ENCODE measurements around the gene CPNE6. TPM values are rescaled to one million over a fixed set of nuclear protein-coding genes. Genes with fewer than 3 reads are reported as not detected.

The CPNE6 gene
- total and polyA plus RNA-seq, 2 of the 13 experiments (the other 11 are each of a cell fraction or from before 2014, with no cell fraction given) = not detected

GRCh38 chr14:24074625-24075484, 3.5 kb downstream of the CPNE6 start (continued):
- no peak for TF ChIP-seq ZNF333 (CRISPR knock-in tag; IDR thresholded peaks at IDR 0.05; ENCODE audit: borderline replicate concordance)
- no peak for TF ChIP-seq SIN3B (IDR thresholded peaks at IDR 0.05; ENCODE audit: low read length)
- no peak for TF ChIP-seq ZNF607 (CRISPR knock-in tag; IDR thresholded peaks at IDR 0.05; ENCODE audit: borderline replicate concordance)
- TF ChIP-seq, protein P1, sequence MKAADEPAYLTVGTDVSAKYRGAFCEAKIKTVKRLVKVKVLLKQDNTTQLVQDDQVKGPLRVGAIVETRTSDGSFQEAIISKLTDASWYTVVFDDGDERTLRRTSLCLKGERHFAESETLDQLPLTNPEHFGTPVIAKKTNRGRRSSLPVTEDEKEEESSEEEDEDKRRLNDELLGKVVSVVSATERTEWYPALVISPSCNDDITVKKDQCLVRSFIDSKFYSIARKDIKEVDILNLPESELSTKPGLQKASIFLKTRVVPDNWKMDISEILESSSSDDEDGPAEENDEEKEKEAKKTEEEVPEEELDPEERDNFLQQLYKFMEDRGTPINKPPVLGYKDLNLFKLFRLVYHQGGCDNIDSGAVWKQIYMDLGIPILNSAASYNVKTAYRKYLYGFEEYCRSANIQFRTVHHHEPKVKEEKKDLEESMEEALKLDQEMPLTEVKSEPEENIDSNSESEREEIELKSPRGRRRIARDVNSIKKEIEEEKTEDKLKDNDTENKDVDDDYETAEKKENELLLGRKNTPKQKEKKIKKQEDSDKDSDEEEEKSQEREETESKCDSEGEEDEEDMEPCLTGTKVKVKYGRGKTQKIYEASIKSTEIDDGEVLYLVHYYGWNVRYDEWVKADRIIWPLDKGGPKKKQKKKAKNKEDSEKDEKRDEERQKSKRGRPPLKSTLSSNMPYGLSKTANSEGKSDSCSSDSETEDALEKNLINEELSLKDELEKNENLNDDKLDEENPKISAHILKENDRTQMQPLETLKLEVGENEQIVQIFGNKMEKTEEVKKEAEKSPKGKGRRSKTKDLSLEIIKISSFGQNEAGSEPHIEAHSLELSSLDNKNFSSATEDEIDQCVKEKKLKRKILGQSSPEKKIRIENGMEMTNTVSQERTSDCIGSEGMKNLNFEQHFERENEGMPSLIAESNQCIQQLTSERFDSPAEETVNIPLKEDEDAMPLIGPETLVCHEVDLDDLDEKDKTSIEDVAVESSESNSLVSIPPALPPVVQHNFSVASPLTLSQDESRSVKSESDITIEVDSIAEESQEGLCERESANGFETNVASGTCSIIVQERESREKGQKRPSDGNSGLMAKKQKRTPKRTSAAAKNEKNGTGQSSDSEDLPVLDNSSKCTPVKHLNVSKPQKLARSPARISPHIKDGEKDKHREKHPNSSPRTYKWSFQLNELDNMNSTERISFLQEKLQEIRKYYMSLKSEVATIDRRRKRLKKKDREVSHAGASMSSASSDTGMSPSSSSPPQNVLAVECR (CRISPR knock-in tag; IDR thresholded peaks at IDR 0.05; ENCODE audit: borderline replicate concordance) = peak; percentile 36; the same call in 1 of the 2 replicates
- peak; percentile 78 for TF ChIP-seq NCOR1 (IDR thresholded peaks at IDR 0.05; ENCODE audit: borderline replicate concordance, low read length)
- TF ChIP-seq ISX (CRISPR knock-in tag; conservative IDR thresholded peaks at IDR 0.05) = no peak
- 0 out of 2 replicates have a peak, but pooled peaks have one; percentile 31 for TF ChIP-seq ZNF761 (CRISPR knock-in tag; conservative IDR thresholded peaks at IDR 0.05)
- TF ChIP-seq DNMT1 (CRISPR knock-in tag; IDR thresholded peaks at IDR 0.05) = no peak
- peak; percentile 20; the same call in 1 of the 2 replicates for TF ChIP-seq HOXA3 (CRISPR knock-in tag; IDR thresholded peaks at IDR 0.05)
- TF ChIP-seq, protein P2, sequence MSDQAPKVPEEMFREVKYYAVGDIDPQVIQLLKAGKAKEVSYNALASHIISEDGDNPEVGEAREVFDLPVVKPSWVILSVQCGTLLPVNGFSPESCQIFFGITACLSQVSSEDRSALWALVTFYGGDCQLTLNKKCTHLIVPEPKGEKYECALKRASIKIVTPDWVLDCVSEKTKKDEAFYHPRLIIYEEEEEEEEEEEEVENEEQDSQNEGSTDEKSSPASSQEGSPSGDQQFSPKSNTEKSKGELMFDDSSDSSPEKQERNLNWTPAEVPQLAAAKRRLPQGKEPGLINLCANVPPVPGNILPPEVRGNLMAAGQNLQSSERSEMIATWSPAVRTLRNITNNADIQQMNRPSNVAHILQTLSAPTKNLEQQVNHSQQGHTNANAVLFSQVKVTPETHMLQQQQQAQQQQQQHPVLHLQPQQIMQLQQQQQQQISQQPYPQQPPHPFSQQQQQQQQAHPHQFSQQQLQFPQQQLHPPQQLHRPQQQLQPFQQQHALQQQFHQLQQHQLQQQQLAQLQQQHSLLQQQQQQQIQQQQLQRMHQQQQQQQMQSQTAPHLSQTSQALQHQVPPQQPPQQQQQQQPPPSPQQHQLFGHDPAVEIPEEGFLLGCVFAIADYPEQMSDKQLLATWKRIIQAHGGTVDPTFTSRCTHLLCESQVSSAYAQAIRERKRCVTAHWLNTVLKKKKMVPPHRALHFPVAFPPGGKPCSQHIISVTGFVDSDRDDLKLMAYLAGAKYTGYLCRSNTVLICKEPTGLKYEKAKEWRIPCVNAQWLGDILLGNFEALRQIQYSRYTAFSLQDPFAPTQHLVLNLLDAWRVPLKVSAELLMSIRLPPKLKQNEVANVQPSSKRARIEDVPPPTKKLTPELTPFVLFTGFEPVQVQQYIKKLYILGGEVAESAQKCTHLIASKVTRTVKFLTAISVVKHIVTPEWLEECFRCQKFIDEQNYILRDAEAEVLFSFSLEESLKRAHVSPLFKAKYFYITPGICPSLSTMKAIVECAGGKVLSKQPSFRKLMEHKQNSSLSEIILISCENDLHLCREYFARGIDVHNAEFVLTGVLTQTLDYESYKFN (CRISPR knock-in tag; conservative IDR thresholded peaks at IDR 0.05) = peak; percentile 50
- TF ChIP-seq ZNF337 (CRISPR knock-in tag; IDR thresholded peaks at IDR 0.05; ENCODE audit: borderline replicate concordance, low read depth) = no peak
- peak; percentile 73; the same call in 1 of the 2 replicates for TF ChIP-seq SNAPC2 (CRISPR knock-in tag; IDR thresholded peaks at IDR 0.05)
- TF ChIP-seq ZNF619 (CRISPR knock-in tag; IDR thresholded peaks at IDR 0.05) = peak; percentile 15; the same call in 1 of the 2 replicates
- peak; percentile 62; the same call in 1 of the 2 replicates for TF ChIP-seq PITX1 (CRISPR knock-in tag; IDR thresholded peaks at IDR 0.05)
- peak; percentile 84 for TF ChIP-seq HNF4G (IDR thresholded peaks at IDR 0.05; ENCODE audit: borderline replicate concordance, low read depth, low read length)
- TF ChIP-seq HNF4G (CRISPR knock-in tag; IDR thresholded peaks at IDR 0.05; ENCODE audit: borderline replicate concordance, low read depth) = peak; percentile 45; the same call in 1 of the 2 replicates
- TF ChIP-seq SALL1 (CRISPR knock-in tag; IDR thresholded peaks at IDR 0.05) = peak; percentile 67
- TF ChIP-seq SIX1 (CRISPR knock-in tag; IDR thresholded peaks at IDR 0.05; ENCODE audit: borderline replicate concordance) = no peak

Measured in HepG2 (cell line).